Osteoblast (primary cell): Measurements from ENCODE around the gene LOXL3. TPM values are rescaled to one million over a fixed set of nuclear protein-coding genes. Genes with fewer than 3 reads are reported as not detected.

Source experiments
- DNase-seq: peaks from one replicate; pipeline ENCODE4 v3.0.0; 2011; ENCODE audit warnings: low spot score, mixed read lengths; ENCODE audit not compliant: insufficient read length; ENCODE audit errors: missing footprints
- H2AFZ ChIP-seq: 2 replicates; pipeline ENCODE4 v1.6.0; 2011; ENCODE audit warnings: mild to moderate bottlenecking, low read length
- H3K27ac ChIP-seq: 2 replicates; pipeline ENCODE4 v1.5.1; 2011; ENCODE audit warnings: mild to moderate bottlenecking, low read depth, low read length, moderate library complexity
- H3K27me3 ChIP-seq: 2 replicates; pipeline ENCODE4 v1.6.0; 2012; ENCODE audit warnings: mild to moderate bottlenecking, control low read depth, inconsistent platforms, low read length, moderate library complexity; ENCODE audit not compliant: insufficient read depth
- H3K36me3 ChIP-seq: 2 replicates; pipeline ENCODE4 v1.5.1; 2011; ENCODE audit warnings: mild to moderate bottlenecking, low read length, control low read depth, moderate library complexity; ENCODE audit not compliant: insufficient read depth
- H3K4me1 ChIP-seq: 2 replicates; pipeline ENCODE4 v1.5.1; 2011; ENCODE audit warnings: mild to moderate bottlenecking, low read length, control low read depth, moderate library complexity; ENCODE audit not compliant: insufficient read depth
- H3K4me2 ChIP-seq: 2 replicates; pipeline ENCODE4 v1.6.0; 2011; ENCODE audit warnings: mild to moderate bottlenecking, low read length; ENCODE audit not compliant: insufficient read depth
- H3K4me3 ChIP-seq: fragments of 200-600 bp; sonication (generic); 3 replicates; pipeline ENCODE4 v1.5.1; 2012; ENCODE audit warnings: mild to moderate bottlenecking, low read length, inconsistent platforms; ENCODE audit not compliant: insufficient read depth
- H3K79me2 ChIP-seq: 2 replicates; pipeline ENCODE4 v1.6.0; 2012; ENCODE audit warnings: mild to moderate bottlenecking, low read length, control low read depth, inconsistent platforms; ENCODE audit not compliant: insufficient read depth
- H3K9me3 ChIP-seq: 2 replicates; pipeline ENCODE4 v1.5.1; 2011; ENCODE audit warnings: low read depth, low read length, control low read depth
- H4K20me1 ChIP-seq: 2 replicates; pipeline ENCODE4 v1.6.0; 2012; ENCODE audit warnings: mild to moderate bottlenecking, low read length, control low read depth; ENCODE audit not compliant: insufficient read depth
- CTCF ChIP-seq: IDR thresholded peaks from 2 replicates; pipeline ENCODE4 v1.5.1; 2011; ENCODE audit warnings: mild to moderate bottlenecking, low read depth, low read length, moderate library complexity; ENCODE audit errors: extremely low read depth
- total RNA-seq: library from RNA; depleted of rRNA; stranded (reverse); fragments of >200 nt; gene quantifications from 2 replicates; pipeline ENCODE4 v1.2.3, GENCODE V29; 2012

The LOXL3 gene
- total RNA-seq, 1 donor: 97.4 TPM

- no peak for TF ChIP-seq CTCF
- Histone ChIP-seq H3K4me1 (peaks cover 62% of the 10 kb centered on the region), H2AFZ (no peak overlapping the region), H3K9me3 (no peaks in the 10 kb centered on the region), H3K36me3 (peaks cover 35% of the 10 kb centered on the region), H3K27ac (peak overlapping the region; percentile 93), H3K79me2 (peaks cover 61% of the 10 kb centered on the region), H4K20me1 (peaks cover 3% of the 10 kb centered on the region), H3K27me3 (no peaks in the 10 kb centered on the region), H3K4me3 (peak overlapping the region; percentile 93), H3K4me2 (peak overlapping the region; percentile 91)
- DNase-seq: no peak
These were observed 2.4 kb upstream of the LOXL3 start for GRCh38 chr2:74556159-74556558.

DNA sequence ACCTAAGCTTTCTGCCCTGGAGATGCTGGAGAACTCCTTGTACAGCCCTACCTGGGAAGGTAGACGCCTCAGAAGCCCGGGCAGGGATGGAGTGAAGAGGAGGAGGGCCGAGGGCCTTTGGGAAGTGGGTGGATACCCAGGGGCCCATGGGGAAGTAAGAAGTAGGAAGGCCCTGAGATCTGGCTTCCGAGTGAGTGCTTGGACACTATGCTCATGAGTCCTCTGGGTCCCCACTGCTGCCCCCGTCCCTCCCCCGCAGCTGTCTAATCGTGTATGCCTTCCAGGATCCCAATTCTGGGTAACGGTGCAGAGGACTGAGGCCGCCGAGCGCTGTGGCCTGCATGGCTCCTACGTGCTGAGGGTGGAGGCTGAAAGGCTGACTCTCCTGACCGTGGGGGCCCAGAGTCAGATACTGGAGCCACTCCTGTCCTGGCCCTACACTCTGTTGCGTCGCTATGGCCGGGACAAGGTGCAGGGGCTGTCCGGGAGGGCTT, 1.9 kb upstream of the LOXL3 start:
- Histone ChIP-seq H2AFZ (no peak overlapping the region), H3K27ac (peak overlapping the region; percentile 93), H4K20me1 (peaks cover 3% of the 10 kb centered on the region), H3K4me3 (peak overlapping the region; percentile 93), H3K36me3 (peaks cover 39% of the 10 kb centered on the region), H3K79me2 (peaks cover 66% of the 10 kb centered on the region), H3K4me1 (peaks cover 64% of the 10 kb centered on the region), H3K9me3 (no peaks in the 10 kb centered on the region), H3K4me2 (peak overlapping the region; percentile 91), H3K27me3 (no peaks in the 10 kb centered on the region)
- no peak for TF ChIP-seq CTCF
- DNase-seq: peak; percentile 53

- Histone ChIP-seq H3K4me3 (peak overlapping the region; percentile 93), H3K36me3 (peaks cover 45% of the 10 kb centered on the region), H4K20me1 (peaks cover 3% of the 10 kb centered on the region), H3K27me3 (no peaks in the 10 kb centered on the region), H3K79me2 (peaks cover 72% of the 10 kb centered on the region), H3K27ac (peak overlapping the region; percentile 93), H3K4me2 (peak overlapping the region; percentile 91), H3K4me1 (peaks cover 66% of the 10 kb centered on the region), H2AFZ (peak overlapping the region; percentile 82), H3K9me3 (no peaks in the 10 kb centered on the region)
- TF ChIP-seq CTCF: no peak
- peak; percentile 92 for DNase-seq
These were observed 1.2 kb upstream of the LOXL3 start for GRCh38 chr2:74554820-74555531.
